Measurements from ENCODE around the gene PELO.
A peak's percentile ranks its signal among the peaks of the same experiment; 100 is the strongest.
"Not testable (repeated sequence)": the region's sequence is repeated elsewhere in the genome, so short reads cannot be mapped to it uniquely, and the experiment has no call there.

PELO gene
- total RNA-seq, result 14.7 to 26.5 (median 15.1) reads per million in 3 donors

DNA sequence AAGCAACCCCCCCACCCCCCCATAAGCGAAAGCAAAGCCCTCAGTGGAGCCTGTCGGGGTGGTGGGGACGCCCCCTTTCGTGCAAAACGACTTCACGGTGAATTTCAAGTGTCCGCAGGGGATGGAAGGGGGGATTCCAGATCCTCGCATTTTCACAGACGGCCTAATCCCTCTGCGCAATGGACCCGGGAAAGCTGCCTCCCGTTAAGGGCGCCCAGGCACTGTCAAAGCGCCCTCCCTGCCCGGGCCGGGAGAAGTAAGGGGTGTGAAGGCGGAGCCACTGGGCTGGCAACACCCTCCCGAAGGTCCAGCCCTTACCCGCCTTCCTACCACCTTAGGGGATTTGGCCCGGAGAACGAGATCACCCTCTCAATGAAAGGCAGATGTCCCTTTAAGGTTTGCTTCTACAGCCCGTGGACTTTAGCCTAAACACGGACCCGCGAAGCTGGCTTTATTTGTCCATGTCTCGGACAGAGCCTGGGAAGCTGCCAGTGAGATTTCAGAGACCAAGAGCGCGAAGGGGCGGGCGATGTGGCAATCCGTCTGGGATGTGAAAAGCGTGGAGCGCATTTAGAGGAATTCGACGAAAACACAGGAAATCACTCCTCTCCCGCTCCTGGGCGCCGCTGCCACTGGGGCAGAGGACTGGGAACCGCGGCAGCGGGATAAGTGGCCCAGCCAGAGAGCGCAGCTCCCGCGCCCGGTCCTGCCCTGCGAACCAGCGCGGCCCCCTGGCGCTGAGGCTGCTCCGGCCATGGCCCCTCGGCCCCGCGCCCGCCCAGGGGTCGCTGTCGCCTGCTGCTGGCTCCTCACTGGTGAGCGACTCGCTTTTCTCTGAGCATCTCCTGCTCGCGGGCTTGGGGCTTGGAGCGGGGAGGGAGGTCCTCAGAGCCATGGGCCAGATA lies at the start of gene PELO, which contains the start of gene ITGA1:
Gene PELO, plus strand, starts transcription at position 317 of the 905 bp plus-strand sequence. CDS start 12,479 bp downstream, outside the sequence.
Gene ITGA1, plus strand, starts transcription at position 317 of the 905 bp plus-strand sequence. Its CDS starts 438 bp downstream, at position 755.
- H3K36me3 ChIP-seq (ENCODE audit: control insufficient read depth, insufficient read depth, low read length), result no peaks in the 10 kb centered on the region
- H3K9me3 ChIP-seq (ENCODE audit: control insufficient read depth, low read length), result no peaks in the 10 kb centered on the region
- DNase-seq, result peak; percentile 12 to 37 (median 34)
- peaks cover 12% of the 10 kb centered on the region for H3K4me1 ChIP-seq (ENCODE audit: control insufficient read depth, insufficient read depth, low read length, poor library complexity, severe bottlenecking)
- H3K27me3 ChIP-seq (replicated peaks; ENCODE audit: control insufficient read depth, insufficient read depth, low read length, poor library complexity, severe bottlenecking), result no peaks in the 10 kb centered on the region
- peak within 1 kb of the TSS; percentile 78 for H3K4me3 ChIP-seq (ENCODE audit: insufficient read depth, low read depth, low read length, poor library complexity, severe bottlenecking)
- H3K27ac ChIP-seq (ENCODE audit: insufficient read depth, low read length, poor library complexity, severe bottlenecking), result peak within 1 kb of the TSS; percentile 57

DNA sequence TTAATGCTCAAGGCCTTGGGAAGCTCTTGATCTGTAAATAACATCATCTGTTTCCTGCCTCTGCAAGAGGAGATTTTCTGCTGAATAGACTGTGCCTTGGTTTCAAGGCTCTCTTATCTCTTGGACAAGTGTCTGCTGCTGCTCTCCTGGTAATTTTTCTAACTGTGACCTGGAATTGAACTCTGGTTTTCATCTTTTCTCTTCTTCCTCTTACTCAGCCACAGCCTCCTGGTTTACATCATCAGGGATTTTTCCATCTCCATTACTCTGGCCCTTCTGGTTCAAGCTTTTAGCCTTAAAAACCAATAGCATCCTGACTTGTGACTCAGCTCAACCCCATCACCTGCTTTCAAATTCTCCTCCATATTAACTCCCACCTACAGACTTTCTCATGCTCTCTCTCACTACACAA lies 49.6 kb upstream of the PELO start:
- Histone ChIP-seq H3K36me3 (ENCODE audit: control insufficient read depth, insufficient read depth, low read length) (no peaks in the 10 kb centered on the region), H3K27ac (ENCODE audit: insufficient read depth, low read length, poor library complexity, severe bottlenecking) (no peak overlapping the region), H3K27me3 (replicated peaks; ENCODE audit: control insufficient read depth, insufficient read depth, low read length, poor library complexity, severe bottlenecking) (no peaks in the 10 kb centered on the region), H3K9me3 (ENCODE audit: control insufficient read depth, low read length) (no peaks in the 10 kb centered on the region), H3K4me1 (ENCODE audit: control insufficient read depth, insufficient read depth, low read length, poor library complexity, severe bottlenecking) (peaks cover 12% of the 10 kb centered on the region), H3K4me3 (ENCODE audit: insufficient read depth, low read depth, low read length, poor library complexity, severe bottlenecking) (no peak overlapping the region)
- DNase-seq, result no peak

DNA sequence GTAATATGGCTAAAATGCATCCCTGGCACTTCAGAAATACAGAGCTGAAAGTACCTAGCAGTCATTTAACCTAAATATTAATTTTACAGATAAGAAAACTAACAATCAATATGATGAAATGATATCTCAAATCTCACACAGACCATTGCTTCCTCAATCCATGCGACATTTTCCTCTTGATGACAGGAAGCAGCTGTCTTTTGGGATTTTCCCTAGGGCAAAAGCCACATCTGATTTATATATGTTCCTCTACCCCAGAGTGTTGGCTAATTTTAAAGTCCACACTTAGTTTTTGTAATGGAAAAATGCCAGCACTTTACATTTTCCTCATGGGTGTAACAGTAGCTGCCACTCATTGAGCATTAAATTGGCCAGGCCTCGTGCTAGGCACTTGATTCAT lies 47.7 kb upstream of the PELO start:
- no peaks in the 10 kb centered on the region for H3K36me3 ChIP-seq (ENCODE audit: control insufficient read depth, insufficient read depth, low read length)
- H3K27ac ChIP-seq (ENCODE audit: insufficient read depth, low read length, poor library complexity, severe bottlenecking), result no peak overlapping the region
- H3K4me3 ChIP-seq (ENCODE audit: insufficient read depth, low read depth, low read length, poor library complexity, severe bottlenecking), result no peak overlapping the region
- DNase-seq, result no peak
- H3K27me3 ChIP-seq (replicated peaks; ENCODE audit: control insufficient read depth, insufficient read depth, low read length, poor library complexity, severe bottlenecking), result no peaks in the 10 kb centered on the region
- no peaks in the 10 kb centered on the region for H3K9me3 ChIP-seq (ENCODE audit: control insufficient read depth, low read length)
- peaks cover 19% of the 10 kb centered on the region for H3K4me1 ChIP-seq (ENCODE audit: control insufficient read depth, insufficient read depth, low read length, poor library complexity, severe bottlenecking)

GRCh38 chr5:52743012-52743411 lies 44.7 kb upstream of the PELO start:
- DNase-seq, result no peak
- Histone ChIP-seq H3K4me1 (ENCODE audit: control insufficient read depth, insufficient read depth, low read length, poor library complexity, severe bottlenecking) (peaks cover 19% of the 10 kb centered on the region), H3K4me3 (ENCODE audit: insufficient read depth, low read depth, low read length, poor library complexity, severe bottlenecking) (no peak overlapping the region), H3K27me3 (replicated peaks; ENCODE audit: control insufficient read depth, insufficient read depth, low read length, poor library complexity, severe bottlenecking) (no peaks in the 10 kb centered on the region), H3K36me3 (ENCODE audit: control insufficient read depth, insufficient read depth, low read length) (no peaks in the 10 kb centered on the region), H3K9me3 (ENCODE audit: control insufficient read depth, low read length) (no peaks in the 10 kb centered on the region), H3K27ac (ENCODE audit: insufficient read depth, low read length, poor library complexity, severe bottlenecking) (peak overlapping the region; percentile 40)

- Histone ChIP-seq H3K36me3 (ENCODE audit: control insufficient read depth, insufficient read depth, low read length) (no peaks in the 10 kb centered on the region), H3K27ac (ENCODE audit: insufficient read depth, low read length, poor library complexity, severe bottlenecking) (peak overlapping the region; percentile 40), H3K4me3 (ENCODE audit: insufficient read depth, low read depth, low read length, poor library complexity, severe bottlenecking) (no peak overlapping the region), H3K9me3 (ENCODE audit: control insufficient read depth, low read length) (no peaks in the 10 kb centered on the region), H3K27me3 (replicated peaks; ENCODE audit: control insufficient read depth, insufficient read depth, low read length, poor library complexity, severe bottlenecking) (no peaks in the 10 kb centered on the region), H3K4me1 (ENCODE audit: control insufficient read depth, insufficient read depth, low read length, poor library complexity, severe bottlenecking) (peaks cover 16% of the 10 kb centered on the region)
- DNase-seq, result no peak
These were observed 44.2 kb upstream of the PELO start for GRCh38 chr5:52743529-52743928.

GRCh38 chr5:52743970-52744369 lies 43.7 kb upstream of the PELO start:
- DNase-seq, result peak in 1 of 3 donors; percentile 8
- H3K9me3 ChIP-seq (ENCODE audit: control insufficient read depth, low read length), result no peaks in the 10 kb centered on the region
- H3K36me3 ChIP-seq (ENCODE audit: control insufficient read depth, insufficient read depth, low read length), result no peaks in the 10 kb centered on the region
- peak overlapping the region; percentile 40 for H3K27ac ChIP-seq (ENCODE audit: insufficient read depth, low read length, poor library complexity, severe bottlenecking)
- no peak overlapping the region for H3K4me3 ChIP-seq (ENCODE audit: insufficient read depth, low read depth, low read length, poor library complexity, severe bottlenecking)
- H3K27me3 ChIP-seq (replicated peaks; ENCODE audit: control insufficient read depth, insufficient read depth, low read length, poor library complexity, severe bottlenecking), result no peaks in the 10 kb centered on the region
- peaks cover 13% of the 10 kb centered on the region for H3K4me1 ChIP-seq (ENCODE audit: control insufficient read depth, insufficient read depth, low read length, poor library complexity, severe bottlenecking)

DNA sequence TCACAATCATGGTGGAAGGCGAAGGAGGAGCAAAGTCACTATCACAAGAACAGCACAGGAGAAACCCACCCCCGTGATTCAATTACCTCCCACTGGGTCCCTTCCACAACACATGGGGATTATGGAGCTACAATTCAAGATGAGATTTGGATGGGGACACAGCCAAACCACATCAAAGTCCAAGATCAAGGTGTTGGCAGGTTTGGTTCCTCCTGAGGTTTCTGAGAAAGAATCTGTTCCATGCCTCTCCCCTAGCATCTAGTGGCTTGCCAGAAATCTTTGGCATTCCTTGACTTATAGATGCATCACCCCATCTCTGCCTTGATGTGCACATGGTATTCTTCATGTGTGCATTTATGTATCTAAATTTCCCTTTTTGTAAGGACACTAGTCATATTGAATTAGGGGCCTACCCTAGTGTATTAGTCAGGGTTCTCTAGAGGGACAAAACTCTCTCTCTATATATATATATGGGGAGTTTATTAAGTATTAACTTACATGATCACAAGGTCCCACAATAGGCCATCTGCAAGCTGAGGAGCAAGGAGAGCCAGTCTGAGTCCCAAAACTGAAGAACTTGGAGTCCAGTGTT lies 42.8 kb upstream of the PELO start:
- not testable (repeated sequence) for H3K4me3 ChIP-seq (ENCODE audit: insufficient read depth, low read depth, low read length, poor library complexity, severe bottlenecking); H3K27me3 ChIP-seq (replicated peaks; ENCODE audit: control insufficient read depth, insufficient read depth, low read length, poor library complexity, severe bottlenecking); DNase-seq; H3K27ac ChIP-seq (ENCODE audit: insufficient read depth, low read length, poor library complexity, severe bottlenecking); H3K9me3 ChIP-seq (ENCODE audit: control insufficient read depth, low read length); H3K36me3 ChIP-seq (ENCODE audit: control insufficient read depth, insufficient read depth, low read length)
- peaks cover 13% of the 10 kb centered on the region for H3K4me1 ChIP-seq (ENCODE audit: control insufficient read depth, insufficient read depth, low read length, poor library complexity, severe bottlenecking)

DNA sequence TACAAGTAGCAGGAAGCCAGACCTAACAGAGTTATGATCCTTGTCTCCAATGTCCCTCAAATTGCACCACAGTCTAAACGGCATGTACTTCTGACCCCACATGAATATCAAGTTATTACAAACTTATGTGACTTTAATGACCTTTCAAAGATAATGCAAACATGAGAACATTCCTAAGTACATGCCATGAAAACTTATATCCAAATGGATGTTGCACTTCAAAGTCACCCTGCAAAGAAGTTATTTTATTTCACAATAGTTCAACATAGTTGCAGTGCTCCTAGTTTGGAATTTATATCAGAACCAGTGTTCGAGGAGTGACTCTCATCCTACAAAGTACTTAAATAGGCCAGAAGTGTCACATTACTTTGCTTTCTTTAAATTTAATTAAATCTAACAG lies 41.2 kb upstream of the PELO start:
- Histone ChIP-seq H3K27me3 (replicated peaks; ENCODE audit: control insufficient read depth, insufficient read depth, low read length, poor library complexity, severe bottlenecking) (no peaks in the 10 kb centered on the region), H3K4me1 (ENCODE audit: control insufficient read depth, insufficient read depth, low read length, poor library complexity, severe bottlenecking) (peaks cover 13% of the 10 kb centered on the region), H3K36me3 (ENCODE audit: control insufficient read depth, insufficient read depth, low read length) (no peaks in the 10 kb centered on the region), H3K4me3 (ENCODE audit: insufficient read depth, low read depth, low read length, poor library complexity, severe bottlenecking) (no peak overlapping the region), H3K27ac (ENCODE audit: insufficient read depth, low read length, poor library complexity, severe bottlenecking) (no peak overlapping the region), H3K9me3 (ENCODE audit: control insufficient read depth, low read length) (no peaks in the 10 kb centered on the region)
- no peak for DNase-seq

DNA sequence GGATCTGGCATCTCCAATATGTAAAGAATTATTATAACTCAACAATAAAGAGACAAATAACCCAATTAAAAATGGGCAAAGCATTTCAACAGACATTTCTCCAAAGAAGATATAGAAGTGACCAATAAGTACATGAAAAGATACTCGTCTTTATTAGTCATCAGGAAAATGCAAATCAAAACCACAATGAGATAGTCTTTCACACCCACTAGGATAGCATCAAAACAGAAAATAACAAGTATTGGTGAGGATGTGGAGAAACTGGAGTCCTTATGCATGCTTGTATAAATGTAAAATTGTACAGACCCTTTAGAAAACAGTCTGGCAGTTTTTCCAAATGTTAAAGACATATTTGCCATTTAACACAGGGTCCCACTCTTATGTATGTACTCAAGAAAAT lies 39.1 kb upstream of the PELO start:
- H3K27ac ChIP-seq (ENCODE audit: insufficient read depth, low read length, poor library complexity, severe bottlenecking), result no peak overlapping the region
- no peaks in the 10 kb centered on the region for H3K36me3 ChIP-seq (ENCODE audit: control insufficient read depth, insufficient read depth, low read length)
- no peaks in the 10 kb centered on the region for H3K27me3 ChIP-seq (replicated peaks; ENCODE audit: control insufficient read depth, insufficient read depth, low read length, poor library complexity, severe bottlenecking)
- no peak for DNase-seq
- H3K4me3 ChIP-seq (ENCODE audit: insufficient read depth, low read depth, low read length, poor library complexity, severe bottlenecking), result no peak overlapping the region
- H3K9me3 ChIP-seq (ENCODE audit: control insufficient read depth, low read length), result no peaks in the 10 kb centered on the region
- H3K4me1 ChIP-seq (ENCODE audit: control insufficient read depth, insufficient read depth, low read length, poor library complexity, severe bottlenecking), result peaks cover 2% of the 10 kb centered on the region

DNA sequence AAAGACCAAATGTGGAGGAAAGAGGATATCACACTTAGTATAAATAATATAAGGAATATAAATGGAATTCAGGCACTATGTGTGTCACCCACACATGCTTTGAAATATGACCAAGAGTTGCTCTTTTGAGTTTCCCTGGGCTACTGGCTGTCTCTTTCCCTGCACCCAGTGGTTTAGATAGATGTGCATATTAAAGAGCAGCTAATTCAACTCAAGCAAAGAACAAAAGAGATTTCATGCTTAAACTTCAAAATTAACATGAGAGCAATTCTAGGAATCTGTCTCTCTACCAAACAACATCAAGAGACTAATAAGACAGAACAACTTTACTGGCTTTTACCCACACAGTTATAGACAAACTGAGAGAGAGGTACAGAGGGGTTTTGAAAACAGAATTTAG lies 38.0 kb upstream of the PELO start:
- H3K9me3 ChIP-seq (ENCODE audit: control insufficient read depth, low read length), result no peaks in the 10 kb centered on the region
- H3K36me3 ChIP-seq (ENCODE audit: control insufficient read depth, insufficient read depth, low read length), result no peaks in the 10 kb centered on the region
- no peaks in the 10 kb centered on the region for H3K4me1 ChIP-seq (ENCODE audit: control insufficient read depth, insufficient read depth, low read length, poor library complexity, severe bottlenecking)
- no peak overlapping the region for H3K4me3 ChIP-seq (ENCODE audit: insufficient read depth, low read depth, low read length, poor library complexity, severe bottlenecking)
- H3K27me3 ChIP-seq (replicated peaks; ENCODE audit: control insufficient read depth, insufficient read depth, low read length, poor library complexity, severe bottlenecking), result no peaks in the 10 kb centered on the region
- no peak overlapping the region for H3K27ac ChIP-seq (ENCODE audit: insufficient read depth, low read length, poor library complexity, severe bottlenecking)
- no peak for DNase-seq

All from effector memory CD4-positive, alpha-beta T cell (primary cell).